Activated naive CD8-positive, alpha-beta T cell treated with anti-CD3 and anti-CD28 coated beads for 36 hours (primary cell): Measurements from ENCODE around the gene LRRC8E. TPM values are rescaled to one million over a fixed set of nuclear protein-coding genes. Genes with fewer than 3 reads are reported as not detected.

Experiments used
- DNase-seq: peaks from one replicate; pipeline ENCODE4 v3.0.0; 2021
- H3K27ac Mint-ChIP-seq: one replicate; pipeline ENCODE4 v1.8.0; 2022; ENCODE audit warnings: mild to moderate bottlenecking, moderate library complexity, mixed read lengths
- H3K27me3 Mint-ChIP-seq: one replicate; pipeline ENCODE4 v1.8.0; 2022; ENCODE audit warnings: mild to moderate bottlenecking, mixed read lengths
- H3K36me3 Mint-ChIP-seq: one replicate; pipeline ENCODE4 v1.8.0; 2021; ENCODE audit warnings: mild to moderate bottlenecking, mixed read lengths
- H3K4me1 Mint-ChIP-seq: one replicate; pipeline ENCODE4 v1.8.0; 2021; ENCODE audit warnings: mixed read lengths
- H3K4me3 Mint-ChIP-seq: one replicate; pipeline ENCODE4 v1.8.0; 2022; ENCODE audit warnings: mild to moderate bottlenecking, moderate library complexity, mixed read lengths
- H3K9me3 Mint-ChIP-seq: one replicate; pipeline ENCODE4 v1.8.0; 2022; ENCODE audit warnings: mixed read lengths
- total RNA-seq, 2 experiments: library from RNA; stranded (reverse); gene quantifications; one replicate each; pipeline ENCODE4 v1.2.3, GENCODE V29; 2021

LRRC8E gene
- total RNA-seq: not detected

DNA sequence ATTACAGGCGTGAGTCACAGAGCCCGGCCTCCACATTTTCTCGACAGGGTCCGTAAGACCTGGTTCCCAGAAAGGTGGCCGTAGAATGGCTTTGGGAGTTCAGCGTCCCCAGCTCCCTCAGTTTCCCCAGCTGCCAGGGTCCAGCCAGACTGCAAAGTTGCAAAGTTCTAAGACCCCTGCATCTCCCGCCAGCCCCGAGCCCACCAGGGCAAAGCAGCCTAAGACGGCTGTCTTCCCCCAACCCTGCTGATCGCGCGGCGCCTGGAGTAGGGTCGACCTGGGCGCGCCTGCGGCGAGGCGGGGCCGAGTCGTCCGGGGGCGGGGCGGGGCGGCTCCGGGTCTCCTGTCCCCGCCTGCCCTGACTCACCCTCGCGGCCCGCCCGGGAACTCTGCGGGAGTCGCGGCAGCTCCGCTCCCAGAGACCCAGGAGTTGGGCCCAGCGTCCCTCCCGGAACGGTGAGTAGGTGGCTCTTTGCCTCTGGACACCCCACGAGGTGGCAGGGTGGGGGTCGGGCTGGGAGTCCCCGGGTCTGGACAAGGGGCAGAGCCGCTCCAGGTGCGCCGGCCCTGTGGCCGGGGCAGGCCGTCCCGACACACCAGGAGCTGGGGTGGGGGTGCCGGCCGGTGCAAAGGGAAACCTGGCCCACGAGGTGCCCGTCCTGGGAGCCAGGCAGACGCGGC, at the start of gene LRRC8E:
Gene LRRC8E, plus strand, starts transcription at position 366 of the 681 bp plus-strand sequence. CDS start 7,094 bp downstream, outside the sequence.
- Mint-ChIP-seq H3K36me3 (no peaks in the 10 kb centered on the region), H3K4me1 (no peaks in the 10 kb centered on the region), H3K4me3 (no peak within 1 kb of the TSS), H3K27ac (no peak within 1 kb of the TSS), H3K9me3 (no peaks in the 10 kb centered on the region), H3K27me3 (peaks cover 52% of the 10 kb centered on the region)
- peak; percentile 61 for DNase-seq

DNA sequence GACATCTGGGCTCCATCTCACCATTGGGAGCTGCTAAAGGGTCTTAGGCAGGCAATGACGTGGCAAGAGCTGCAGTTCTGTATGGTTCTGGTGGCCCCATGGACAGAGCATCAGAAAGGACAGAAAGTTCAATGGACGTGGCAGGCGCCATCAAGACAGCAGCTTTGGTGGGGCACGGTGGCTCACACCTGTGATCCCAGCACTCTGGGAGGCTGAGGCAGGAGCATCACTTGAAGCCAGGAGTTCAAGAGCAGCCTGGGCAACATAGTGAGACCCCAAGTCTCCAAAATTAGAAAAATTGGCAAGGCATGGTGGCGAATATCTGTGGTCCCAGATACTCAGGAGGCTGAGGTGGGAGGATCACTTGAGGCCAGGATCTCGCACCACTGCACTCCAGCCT, 48.8 kb upstream of the LRRC8E start:
- Mint-ChIP-seq H3K27ac (no peak overlapping the region), H3K4me3 (no peak overlapping the region), H3K27me3 (no peaks in the 10 kb centered on the region), H3K9me3 (no peaks in the 10 kb centered on the region), H3K4me1 (no peaks in the 10 kb centered on the region), H3K36me3 (no peaks in the 10 kb centered on the region)
- DNase-seq: no peak

DNA sequence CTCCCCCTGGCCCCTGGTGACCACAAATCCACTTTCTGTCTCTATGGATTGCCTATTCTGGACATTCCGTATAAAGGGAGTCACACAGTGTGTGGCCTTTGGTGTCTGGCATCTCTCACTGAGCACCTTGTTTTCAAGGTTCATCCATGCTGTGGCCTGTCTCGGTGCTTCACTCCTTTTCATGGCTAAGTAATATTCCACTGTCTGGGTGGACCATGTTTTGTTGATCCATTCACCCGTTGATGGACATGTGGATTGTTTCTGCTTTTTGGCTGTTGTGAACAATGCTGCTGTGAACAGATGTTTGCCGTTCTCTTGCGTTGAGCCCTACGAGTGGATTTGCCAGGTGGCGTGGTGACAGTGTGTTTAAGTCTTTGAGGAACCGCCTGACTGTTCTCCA, 47.7 kb upstream of the LRRC8E start:
- Mint-ChIP-seq H3K4me1 (no peaks in the 10 kb centered on the region), H3K27me3 (no peaks in the 10 kb centered on the region), H3K9me3 (no peaks in the 10 kb centered on the region), H3K27ac (no peak overlapping the region), H3K4me3 (no peak overlapping the region), H3K36me3 (no peaks in the 10 kb centered on the region)
- no peak for DNase-seq

DNA sequence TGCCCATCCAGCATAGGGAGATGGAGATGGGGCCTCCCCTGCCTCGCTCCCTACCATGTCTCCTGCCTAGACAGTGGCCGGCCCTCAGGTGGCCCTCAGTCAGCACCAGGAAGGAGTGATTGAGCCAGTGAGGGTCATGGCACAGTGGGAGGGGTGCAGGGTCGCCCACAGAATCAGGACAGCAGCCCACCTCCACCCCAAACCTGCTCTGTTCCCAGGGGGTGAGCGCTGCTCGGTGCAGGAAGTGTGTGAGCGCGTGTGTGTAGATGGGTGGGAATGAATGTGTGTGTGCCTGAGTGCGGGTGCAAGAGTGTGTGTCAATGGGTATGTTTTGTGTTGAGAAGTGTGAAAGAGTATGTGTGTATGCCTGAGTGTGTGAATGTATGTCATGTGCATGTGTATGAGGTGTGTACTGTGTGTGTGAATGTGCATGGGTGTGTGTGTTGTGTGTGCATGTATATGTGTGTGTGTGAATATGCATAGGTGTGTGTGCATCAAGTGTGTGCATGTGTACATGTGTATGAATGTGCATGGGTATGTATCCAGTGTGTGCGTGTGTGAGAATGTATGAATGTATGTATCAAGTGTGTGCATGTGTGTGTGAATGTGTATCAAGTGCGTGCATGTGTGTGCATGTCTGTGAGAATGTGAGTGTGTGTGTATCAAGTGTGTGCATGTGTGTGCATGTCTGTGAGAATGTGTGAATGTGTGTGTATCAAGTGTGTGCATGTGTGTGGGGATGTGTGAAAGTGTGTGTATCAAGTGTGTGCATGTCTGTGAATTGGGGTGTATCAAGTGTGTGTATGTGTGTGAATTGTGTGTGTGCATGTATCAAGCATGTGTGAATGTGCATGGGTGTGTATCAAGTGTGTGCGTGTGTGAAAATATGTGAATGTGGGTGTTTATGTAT, 46.3 kb upstream of the LRRC8E start:
- H3K4me3 Mint-ChIP-seq: no peak overlapping the region
- H3K36me3 Mint-ChIP-seq: no peaks in the 10 kb centered on the region

DNA sequence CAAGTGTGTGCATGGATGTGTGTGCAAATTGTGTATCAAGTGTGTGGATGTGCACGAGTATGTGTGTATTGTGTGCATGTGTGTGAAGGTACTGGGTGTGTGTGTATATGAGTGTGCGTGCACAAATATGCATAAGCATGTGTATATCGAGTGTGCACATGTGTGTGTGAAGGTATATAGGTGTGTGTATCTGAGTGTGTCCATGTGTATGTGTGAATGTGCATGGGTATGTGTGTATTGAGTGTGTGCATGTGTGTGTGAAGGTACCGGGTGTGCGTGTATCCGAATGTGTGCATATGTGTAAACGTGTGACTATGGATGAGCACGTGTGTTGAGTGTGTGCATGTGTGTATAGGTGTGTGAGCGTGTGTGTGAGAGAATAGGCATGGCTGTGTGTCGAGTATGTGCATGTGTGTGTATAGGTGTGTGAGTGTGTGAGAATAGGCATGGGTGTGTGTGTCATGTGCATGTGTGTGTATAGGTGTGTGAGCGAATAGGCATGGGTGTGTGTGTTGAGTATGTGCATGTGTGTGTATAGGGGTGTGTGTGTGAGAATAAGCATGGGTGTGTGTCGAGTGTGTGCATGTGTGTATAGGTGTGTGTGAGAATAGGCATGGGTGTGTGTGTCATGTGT, 45.5 kb upstream of the LRRC8E start:
- Mint-ChIP-seq H3K9me3 (no peaks in the 10 kb centered on the region), H3K27ac (no peak overlapping the region), H3K27me3 (no peaks in the 10 kb centered on the region), H3K36me3 (no peaks in the 10 kb centered on the region), H3K4me1 (no peaks in the 10 kb centered on the region), H3K4me3 (no peak overlapping the region)
- DNase-seq: no peak

More for the DNA sequence above, 46.3 kb upstream of the LRRC8E start:
- Mint-ChIP-seq H3K27me3 (no peaks in the 10 kb centered on the region), H3K27ac (no peak overlapping the region), H3K9me3 (no peaks in the 10 kb centered on the region), H3K4me1 (no peaks in the 10 kb centered on the region)
- DNase-seq: no peak

DNA sequence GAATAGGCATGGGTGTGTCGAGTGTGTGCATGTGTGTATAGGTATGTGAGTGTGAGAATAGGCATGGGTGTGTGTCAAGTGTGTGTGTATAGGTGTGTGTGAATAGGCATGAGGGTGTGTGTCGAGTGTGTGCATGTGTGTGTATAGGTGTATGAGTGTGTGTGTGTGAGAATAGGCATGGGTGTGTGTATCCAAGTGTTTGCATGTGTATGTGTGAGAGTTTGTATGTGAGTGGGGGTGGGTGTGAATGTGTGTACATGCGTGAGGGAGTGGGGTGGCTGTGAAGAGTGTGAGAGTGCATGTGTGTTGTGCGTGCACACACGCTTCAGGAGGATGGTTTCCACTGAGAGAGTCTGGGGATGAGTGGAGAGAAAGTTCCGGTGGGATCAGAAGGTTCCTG, 44.8 kb upstream of the LRRC8E start:
- Mint-ChIP-seq H3K27ac (no peak overlapping the region), H3K9me3 (no peaks in the 10 kb centered on the region), H3K4me1 (no peaks in the 10 kb centered on the region), H3K4me3 (no peak overlapping the region), H3K27me3 (no peaks in the 10 kb centered on the region), H3K36me3 (no peaks in the 10 kb centered on the region)
- no peak for DNase-seq

DNA sequence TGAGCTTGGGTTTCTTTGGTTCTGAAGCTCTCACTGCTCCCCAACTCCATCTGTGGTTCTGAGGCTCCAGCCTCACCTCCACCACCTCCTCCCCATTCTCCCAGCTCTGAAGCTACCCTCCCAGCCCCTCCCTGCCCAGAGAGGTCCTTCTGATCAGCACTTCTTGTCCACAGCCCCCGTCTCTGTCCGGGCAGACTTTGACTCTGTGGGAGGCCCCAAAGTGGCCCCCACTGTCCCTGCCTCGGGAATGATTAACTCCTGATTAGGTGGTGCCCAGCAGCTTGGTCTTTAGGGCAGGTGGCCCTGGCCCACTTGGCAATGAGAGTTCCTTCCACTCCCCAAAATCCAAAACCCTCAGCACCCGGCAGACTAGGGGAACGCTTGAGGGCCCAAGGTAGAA, 43.9 kb upstream of the LRRC8E start:
- no peaks in the 10 kb centered on the region for H3K36me3 Mint-ChIP-seq

DNA sequence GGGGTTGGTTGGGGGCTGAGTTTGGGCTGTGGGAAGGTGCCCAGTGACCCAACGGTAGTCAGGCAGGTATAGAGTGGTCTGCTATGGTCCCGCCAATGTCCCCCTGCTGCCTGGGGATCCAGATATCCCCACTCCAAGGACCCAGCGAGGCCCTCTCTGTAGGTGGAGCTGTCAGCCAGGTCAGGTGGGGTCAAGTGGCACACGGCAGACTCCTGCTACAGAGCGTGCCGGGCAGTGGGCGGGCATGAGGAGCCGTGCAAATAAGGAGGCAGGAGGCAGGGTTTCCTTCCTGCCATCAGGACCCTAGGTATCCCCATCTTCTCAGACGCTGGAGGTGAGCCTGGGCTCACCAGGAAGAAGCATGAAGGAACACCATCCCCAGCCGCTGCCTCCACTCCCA, 43.4 kb upstream of the LRRC8E start:
- Mint-ChIP-seq H3K4me3 (no peak overlapping the region), H3K9me3 (no peaks in the 10 kb centered on the region), H3K4me1 (no peaks in the 10 kb centered on the region), H3K36me3 (no peaks in the 10 kb centered on the region), H3K27ac (no peak overlapping the region), H3K27me3 (no peaks in the 10 kb centered on the region)
- DNase-seq: no peak

More for the DNA sequence above, 43.9 kb upstream of the LRRC8E start:
- H3K4me3 Mint-ChIP-seq: no peak overlapping the region
- H3K27ac Mint-ChIP-seq: no peak overlapping the region
- no peaks in the 10 kb centered on the region for H3K9me3 Mint-ChIP-seq
- no peaks in the 10 kb centered on the region for H3K4me1 Mint-ChIP-seq
- H3K27me3 Mint-ChIP-seq: no peaks in the 10 kb centered on the region
- DNase-seq: no peak

DNA sequence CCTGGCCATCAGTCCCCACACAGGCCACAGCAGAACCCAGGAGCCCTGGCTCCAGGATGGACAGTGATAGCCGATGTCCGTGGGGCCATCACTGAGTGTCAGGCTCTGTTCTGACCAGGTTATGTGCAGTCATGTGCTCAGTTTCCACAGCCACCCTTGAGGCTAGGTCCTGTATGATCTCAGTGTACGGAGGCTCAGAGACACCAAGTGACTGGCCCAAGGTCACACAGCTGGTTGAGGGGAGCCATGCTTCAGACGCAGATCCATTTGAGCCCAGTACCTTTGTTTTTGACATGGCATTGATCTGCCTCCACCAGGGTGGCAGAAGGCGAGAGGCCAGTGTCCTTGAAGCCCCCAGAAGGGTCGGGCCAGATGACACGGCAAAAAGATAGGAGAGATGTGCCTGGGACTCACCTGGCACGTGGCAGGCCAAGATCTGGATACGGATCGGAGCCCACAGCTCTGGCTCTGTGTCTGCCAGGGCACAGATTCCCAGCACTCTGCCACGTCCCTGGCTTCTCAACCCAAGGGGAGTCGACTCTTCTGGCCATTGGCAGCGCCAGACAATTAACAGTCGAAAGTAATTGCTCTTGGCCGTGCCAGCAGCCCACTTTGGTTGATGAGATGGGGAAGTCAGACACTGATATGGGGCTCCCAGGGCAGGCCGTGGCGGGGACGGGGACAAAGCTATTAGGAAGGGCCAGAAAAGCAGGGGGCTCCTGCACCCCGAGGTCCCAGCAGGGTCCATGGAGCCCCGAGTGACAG, 42.7 kb upstream of the LRRC8E start:
- Mint-ChIP-seq H3K9me3 (no peaks in the 10 kb centered on the region), H3K27ac (no peak overlapping the region), H3K27me3 (no peaks in the 10 kb centered on the region), H3K36me3 (no peaks in the 10 kb centered on the region), H3K4me1 (no peaks in the 10 kb centered on the region), H3K4me3 (no peak overlapping the region)
- no peak for DNase-seq

DNA sequence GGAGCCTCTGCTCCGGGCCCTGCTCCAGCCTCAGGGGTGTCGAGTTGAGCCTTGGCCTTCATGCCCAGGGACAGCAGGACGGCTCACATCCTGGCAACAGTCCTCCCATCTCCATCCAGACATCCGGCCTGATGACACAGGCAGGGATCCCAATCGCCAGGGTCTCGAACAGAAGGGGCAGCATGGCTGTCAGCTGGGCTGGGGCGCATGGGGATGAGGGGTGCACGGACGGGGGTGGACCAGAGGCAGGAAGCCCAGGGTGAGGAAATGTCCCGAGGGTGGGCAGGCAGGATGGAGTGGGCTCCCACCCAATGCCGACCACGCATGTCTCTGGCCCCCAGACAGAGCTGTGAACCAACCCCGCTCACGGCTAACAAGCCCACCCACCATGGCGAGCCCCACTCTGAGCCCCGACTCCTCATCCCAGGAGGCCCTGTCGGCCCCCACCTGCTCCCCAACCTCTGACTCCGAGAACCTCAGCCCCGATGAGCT, 42.1 kb upstream of the LRRC8E start:
- Mint-ChIP-seq H3K4me3 (no peak overlapping the region), H3K36me3 (no peaks in the 10 kb centered on the region), H3K27ac (no peak overlapping the region), H3K4me1 (no peaks in the 10 kb centered on the region), H3K9me3 (no peaks in the 10 kb centered on the region), H3K27me3 (no peaks in the 10 kb centered on the region)
- no peak for DNase-seq

DNA sequence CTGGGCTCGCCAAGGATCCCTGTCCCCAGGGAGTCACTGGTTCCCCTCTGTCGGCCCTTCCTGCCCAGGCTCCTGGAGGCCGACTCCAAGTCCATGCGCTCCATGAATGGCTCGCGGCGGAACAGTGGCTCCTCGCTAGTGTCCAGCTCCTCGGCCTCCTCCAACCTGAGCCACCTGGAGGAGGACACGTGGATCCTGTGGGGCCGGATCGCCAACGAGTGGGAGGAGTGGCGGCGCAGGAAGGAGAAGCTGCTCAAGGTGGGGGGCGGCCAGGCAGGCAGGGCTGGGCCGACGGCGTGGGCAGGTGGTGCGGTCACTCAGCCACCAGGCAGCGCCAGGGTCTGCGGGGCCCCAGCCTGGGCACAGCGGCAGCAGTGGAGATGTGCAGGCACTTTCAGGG, 40.6 kb upstream of the LRRC8E start:
- Mint-ChIP-seq H3K36me3 (no peaks in the 10 kb centered on the region), H3K9me3 (no peaks in the 10 kb centered on the region)

DNA sequence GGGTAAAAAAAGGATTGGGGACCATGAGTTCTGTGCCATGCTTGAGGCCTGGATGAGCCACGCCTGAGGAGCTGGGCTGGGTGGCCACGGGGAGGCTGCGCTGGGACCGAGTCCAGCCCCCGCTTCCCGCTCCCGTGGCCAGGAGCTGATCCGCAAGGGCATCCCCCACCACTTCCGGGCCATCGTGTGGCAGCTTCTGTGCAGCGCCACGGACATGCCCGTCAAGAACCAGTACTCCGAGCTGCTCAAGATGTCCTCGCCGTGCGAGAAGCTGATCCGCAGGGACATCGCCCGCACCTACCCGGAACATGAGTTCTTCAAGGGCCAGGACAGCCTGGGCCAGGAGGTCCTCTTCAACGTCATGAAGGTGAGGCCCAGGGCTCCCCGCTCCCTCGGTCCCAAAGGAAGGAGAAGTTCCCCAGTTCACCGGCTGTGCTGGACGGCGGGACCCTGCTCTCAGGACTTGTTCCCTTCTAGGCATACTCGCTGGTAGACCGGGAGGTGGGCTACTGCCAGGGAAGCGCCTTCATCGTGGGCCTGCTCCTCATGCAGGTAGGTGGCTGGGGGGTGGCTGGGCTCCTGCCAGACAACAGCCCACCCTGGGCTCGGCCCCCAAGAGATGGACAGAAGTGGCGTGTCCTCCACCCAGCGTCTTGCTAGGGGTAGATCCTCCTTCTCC, 39.4 kb upstream of the LRRC8E start:
- Mint-ChIP-seq H3K4me3 (no peak overlapping the region), H3K4me1 (peaks cover 3% of the 10 kb centered on the region), H3K27ac (no peak overlapping the region), H3K27me3 (no peaks in the 10 kb centered on the region), H3K9me3 (no peaks in the 10 kb centered on the region), H3K36me3 (no peaks in the 10 kb centered on the region)
- no peak for DNase-seq

More for the DNA sequence above, 40.6 kb upstream of the LRRC8E start:
- Mint-ChIP-seq H3K27ac (no peak overlapping the region), H3K4me1 (no peaks in the 10 kb centered on the region), H3K27me3 (no peaks in the 10 kb centered on the region), H3K4me3 (no peak overlapping the region)
- DNase-seq: no peak

DNA sequence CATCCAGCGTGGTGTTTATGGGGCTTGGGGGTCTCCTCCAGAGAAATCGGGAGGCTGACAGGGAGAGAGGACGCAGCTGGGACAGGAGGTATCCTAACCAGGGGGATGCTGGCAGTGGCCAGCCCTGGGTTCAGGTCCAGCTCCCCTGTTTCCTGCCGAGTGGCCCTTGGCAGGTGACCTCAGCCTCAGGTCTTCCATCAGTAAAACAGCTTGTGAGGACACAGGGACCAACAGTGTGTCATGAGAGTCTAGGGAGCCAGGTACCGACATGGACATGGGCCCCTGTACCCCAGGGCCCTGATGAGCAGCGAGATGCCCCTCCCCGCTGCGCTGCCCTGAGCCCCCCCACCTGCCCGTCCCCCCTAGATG, 38.7 kb upstream of the LRRC8E start:
- no peak overlapping the region for H3K4me3 Mint-ChIP-seq
- peaks cover 3% of the 10 kb centered on the region for H3K4me1 Mint-ChIP-seq
- no peaks in the 10 kb centered on the region for H3K27me3 Mint-ChIP-seq
- H3K36me3 Mint-ChIP-seq: no peaks in the 10 kb centered on the region
- no peak for DNase-seq
- H3K27ac Mint-ChIP-seq: no peak overlapping the region
- no peaks in the 10 kb centered on the region for H3K9me3 Mint-ChIP-seq
